ENCODE data around the gene SAFB.

The SAFB gene

DNA sequence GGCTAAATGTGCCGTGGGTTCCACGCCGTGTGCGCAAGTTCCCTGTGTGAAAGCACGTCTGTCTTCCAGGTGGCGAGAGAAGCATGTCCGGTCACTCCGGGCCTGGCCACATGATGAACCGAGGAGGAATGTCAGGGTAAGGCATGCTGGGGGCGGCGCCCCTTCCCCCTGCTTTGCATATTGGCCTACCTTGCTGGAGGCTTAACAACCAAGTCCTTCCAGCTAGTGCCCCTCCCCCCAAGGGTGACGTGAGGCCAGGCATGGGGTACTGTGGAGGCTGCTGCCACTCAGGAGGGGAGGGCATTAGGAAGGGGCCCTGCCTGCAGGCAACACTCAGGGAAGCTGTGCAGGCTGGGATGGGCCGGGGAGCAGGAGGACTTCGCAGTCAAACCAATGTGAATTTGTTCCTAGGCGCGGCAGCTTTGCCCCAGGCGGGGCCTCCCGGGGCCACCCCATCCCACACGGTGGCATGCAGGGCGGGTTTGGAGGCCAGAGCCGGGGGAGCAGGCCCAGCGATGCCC lies 44.9 kb downstream of the SAFB start:
- no peak for DNase-seq

DNA sequence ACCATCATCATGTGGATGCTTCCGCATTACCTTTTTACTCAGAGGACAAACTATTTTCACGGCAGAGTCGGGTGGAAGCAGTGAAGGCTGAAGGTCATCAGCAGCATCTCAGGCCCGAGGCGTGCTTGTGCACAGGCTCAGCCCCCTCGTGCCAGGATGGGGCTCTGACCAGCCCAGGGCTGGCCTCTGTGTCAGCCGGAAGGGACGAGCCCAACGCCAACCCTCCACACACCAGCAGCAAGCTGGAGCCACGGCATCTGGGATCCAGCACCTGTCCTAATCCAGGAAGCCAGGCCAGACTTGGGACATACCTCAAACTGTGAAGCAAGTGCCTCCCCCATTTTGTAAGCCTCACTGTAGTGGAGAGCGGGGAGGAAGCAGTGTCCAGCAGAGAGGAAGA lies 46.3 kb downstream of the SAFB start:
- no peak for DNase-seq

GRCh38 chr19:5671600-5671999 lies 48.7 kb downstream of the SAFB start:
- DNase-seq, result no peak

- no peak for DNase-seq
Measured at GRCh38 chr19:5672708-5673459, 50.0 kb downstream of the SAFB start.

GRCh38 chr19:5673752-5674151 lies 50.9 kb downstream of the SAFB start:
- DNase-seq, result no peak

- DNase-seq, result no peak
Measured at GRCh38 chr19:5674714-5675113, 51.8 kb downstream of the SAFB start.

GRCh38 chr19:5676105-5676771 lies 53.4 kb downstream of the SAFB start:
- no peak for DNase-seq

DNA sequence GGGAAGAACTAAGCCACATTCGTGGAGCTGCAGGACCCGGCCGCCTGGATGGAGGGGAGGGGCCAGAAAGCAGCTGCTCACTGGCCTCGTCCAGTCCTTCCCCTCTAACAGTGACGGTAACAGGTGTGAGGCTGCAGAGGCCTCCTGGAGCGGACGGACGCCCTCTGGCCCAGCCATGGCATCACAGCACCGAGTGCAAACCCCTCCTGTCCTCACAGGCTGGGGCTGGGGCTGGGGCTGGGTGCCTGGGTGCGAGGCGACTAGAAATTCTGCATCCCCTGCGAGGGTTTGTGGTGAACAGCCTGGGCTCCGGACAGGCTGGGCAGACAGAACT lies 53.9 kb downstream of the SAFB start:
- DNase-seq, result no peak

- no peak for DNase-seq
Measured at GRCh38 chr19:5677136-5677535, 54.3 kb downstream of the SAFB start.

GRCh38 chr19:5677580-5677979 lies 54.7 kb downstream of the SAFB start:
- no peak for DNase-seq

GRCh38 chr19:5678071-5678718 lies 55.3 kb downstream of the SAFB start:
- no peak for DNase-seq

GRCh38 chr19:5679289-5680083 lies 56.6 kb downstream of the SAFB start:
- DNase-seq, result no peak

GRCh38 chr19:5680084-5680436 lies 57.2 kb downstream of the SAFB start:
- peak; percentile 20 for DNase-seq

- DNase-seq, result peak; percentile 99
Measured at GRCh38 chr19:5680437-5681368, 57.8 kb downstream of the SAFB start, which contains the start of the genes HSD11B1L and MICOS13. TSS of gene HSD11B1L (plus strand) at chr19:5681027. CDS start at chr19:5684833, 3,806 bp downstream. TSS of gene MICOS13 (minus strand) at chr19:5680516. CDS start at chr19:5680486, 30 bp downstream.

- DNase-seq, result no peak
Measured at GRCh38 chr19:5681391-5682106, 58.7 kb downstream of the SAFB start.

DNA sequence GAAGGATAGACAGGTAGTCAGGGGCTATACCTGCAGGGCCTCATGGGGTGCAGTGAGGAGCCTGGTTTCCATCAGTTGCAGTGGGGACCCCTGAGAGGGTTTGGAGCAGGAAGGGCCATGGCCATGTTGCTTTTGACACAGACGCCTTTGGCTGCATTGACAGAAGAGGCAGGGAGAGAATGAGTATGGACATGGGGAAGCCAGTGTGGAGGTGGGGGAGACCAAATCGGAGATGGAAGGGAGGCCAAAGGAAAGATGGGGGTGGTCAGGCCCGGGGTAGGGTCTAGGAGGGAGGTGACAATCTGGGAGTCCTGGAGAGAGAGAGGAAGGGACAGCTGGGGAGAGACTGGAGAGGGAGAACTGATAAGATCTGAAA lies 59.2 kb downstream of the SAFB start:
- DNase-seq, result no peak

- DNase-seq, result no peak
Measured at GRCh38 chr19:5683177-5683886, 60.4 kb downstream of the SAFB start.

- DNase-seq, result no peak
Measured at GRCh38 chr19:5684694-5685430, 62.0 kb downstream of the SAFB start.

DNA sequence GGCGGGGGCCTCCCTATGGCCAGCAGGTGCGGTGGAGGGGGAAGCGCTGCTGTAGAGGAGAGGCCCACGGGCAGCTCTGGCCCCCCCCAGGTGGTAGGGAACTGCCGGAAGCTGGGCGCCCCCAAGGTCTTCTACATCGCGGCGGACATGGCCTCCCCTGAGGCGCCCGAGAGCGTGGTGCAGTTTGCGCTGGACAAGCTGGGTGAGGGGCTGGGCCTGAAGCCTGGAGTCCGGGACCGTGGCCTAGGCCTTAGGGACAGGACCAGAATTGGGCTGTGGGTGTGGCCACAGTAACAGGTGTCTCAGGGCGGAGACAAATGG lies 63.4 kb downstream of the SAFB start:
- DNase-seq, result no peak
